AG04450 (cell line): ENCODE data around the gene NMNAT3. TPM values are rescaled to one million over a fixed set of nuclear protein-coding genes. Genes with fewer than 3 reads are reported as not detected.

ENCODE experiments used
- CTCF ChIA-PET: fragments of 300-600, 350-600 bp; formaldehyde crosslinking; extraction: SDS; loops from one replicate; lab custom pipeline; 2022; ENCODE audit warnings: antibody characterized with exemption, inconsistent platforms; lab: Charles Lee
- POLR2A ChIA-PET: fragments of 350-600 bp; formaldehyde crosslinking; extraction: SDS; loops from one replicate; lab custom pipeline; 2021; ENCODE audit warnings: antibody characterized with exemption, inconsistent platforms; lab: Yijun Ruan, JAX
- DNase-seq: peaks from one replicate; pipeline ENCODE4 v3.0.0-alpha.2; 2011; ENCODE audit warnings: low read depth, low spot score
- H3K27ac ChIP-seq: one replicate; pipeline ENCODE4 v1.5.1; 2012; ENCODE audit warnings: low read depth, low read length, control low read depth
- H3K27me3 ChIP-seq: one replicate; pipeline ENCODE4 v1.6.0; 2012; ENCODE audit warnings: low read length; ENCODE audit not compliant: control insufficient read depth, insufficient read depth
- H3K4me3 ChIP-seq: 2 replicates; pipeline ENCODE4 v1.5.1; 2011; ENCODE audit warnings: mild to moderate bottlenecking, low read depth, low read length, control low read depth
- H3K9me3 ChIP-seq: 2 replicates; pipeline ENCODE4 v1.5.1; 2012; ENCODE audit warnings: low read length; ENCODE audit not compliant: control insufficient read depth, insufficient read depth
- polyA plus RNA-seq: library from polyadenylated mRNA; depleted of rRNA; stranded (reverse); fragments of >200 nt; gene quantifications from 2 replicates; pipeline ENCODE4 v1.2.3, GENCODE V29; 2011
- TF ChIP-seq, protein P1 (sequence below): IDR thresholded peaks from 2 replicates; pipeline ENCODE4 v1.5.1; 2011; ENCODE audit warnings: low read depth, low read length, control low read depth, inconsistent platforms

Gene NMNAT3
- polyA plus RNA-seq, 1 experiment, result 0.22 TPM

GRCh38 chr3:139634111-139634635 lies 43.6 kb downstream of the NMNAT3 start:
- Histone ChIP-seq H3K27me3 (peaks cover 2% of the 10 kb centered on the region), H3K27ac (no peak overlapping the region), H3K9me3 (no peaks in the 10 kb centered on the region), H3K4me3 (no peak overlapping the region)
- TF ChIP-seq, protein P1, sequence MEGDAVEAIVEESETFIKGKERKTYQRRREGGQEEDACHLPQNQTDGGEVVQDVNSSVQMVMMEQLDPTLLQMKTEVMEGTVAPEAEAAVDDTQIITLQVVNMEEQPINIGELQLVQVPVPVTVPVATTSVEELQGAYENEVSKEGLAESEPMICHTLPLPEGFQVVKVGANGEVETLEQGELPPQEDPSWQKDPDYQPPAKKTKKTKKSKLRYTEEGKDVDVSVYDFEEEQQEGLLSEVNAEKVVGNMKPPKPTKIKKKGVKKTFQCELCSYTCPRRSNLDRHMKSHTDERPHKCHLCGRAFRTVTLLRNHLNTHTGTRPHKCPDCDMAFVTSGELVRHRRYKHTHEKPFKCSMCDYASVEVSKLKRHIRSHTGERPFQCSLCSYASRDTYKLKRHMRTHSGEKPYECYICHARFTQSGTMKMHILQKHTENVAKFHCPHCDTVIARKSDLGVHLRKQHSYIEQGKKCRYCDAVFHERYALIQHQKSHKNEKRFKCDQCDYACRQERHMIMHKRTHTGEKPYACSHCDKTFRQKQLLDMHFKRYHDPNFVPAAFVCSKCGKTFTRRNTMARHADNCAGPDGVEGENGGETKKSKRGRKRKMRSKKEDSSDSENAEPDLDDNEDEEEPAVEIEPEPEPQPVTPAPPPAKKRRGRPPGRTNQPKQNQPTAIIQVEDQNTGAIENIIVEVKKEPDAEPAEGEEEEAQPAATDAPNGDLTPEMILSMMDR, result no peak
- POLR2A ChIA-PET, result no interaction called here
- CTCF ChIA-PET, result no interaction called here
- DNase-seq, result no peak

DNA sequence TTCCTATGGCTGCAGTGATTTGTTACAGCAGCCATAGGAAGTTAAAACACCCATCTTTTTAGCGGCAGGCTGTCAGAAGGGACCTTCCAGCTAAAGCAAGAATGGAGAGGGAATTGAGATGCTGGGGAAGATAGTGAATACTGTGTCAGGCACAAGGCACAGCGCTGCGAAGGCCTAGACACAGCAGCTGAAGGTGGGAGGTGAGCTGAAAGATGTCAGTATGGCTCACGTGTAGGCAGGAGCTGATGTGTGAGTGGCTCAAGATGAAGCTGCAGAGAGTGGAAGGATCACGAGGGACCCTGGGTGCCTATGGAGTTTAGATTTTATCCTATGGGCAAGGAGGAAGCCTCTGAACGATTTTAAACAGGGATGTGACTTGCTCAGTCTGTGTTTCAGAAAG lies 44.3 kb downstream of the NMNAT3 start:
- TF ChIP-seq, protein P1, result no peak
- ChIA-PET CTCF (no interaction called here), POLR2A (no interaction called here)
- Histone ChIP-seq H3K4me3 (no peak overlapping the region), H3K9me3 (no peaks in the 10 kb centered on the region), H3K27me3 (peaks cover 2% of the 10 kb centered on the region), H3K27ac (no peak overlapping the region)
- no peak for DNase-seq

DNA sequence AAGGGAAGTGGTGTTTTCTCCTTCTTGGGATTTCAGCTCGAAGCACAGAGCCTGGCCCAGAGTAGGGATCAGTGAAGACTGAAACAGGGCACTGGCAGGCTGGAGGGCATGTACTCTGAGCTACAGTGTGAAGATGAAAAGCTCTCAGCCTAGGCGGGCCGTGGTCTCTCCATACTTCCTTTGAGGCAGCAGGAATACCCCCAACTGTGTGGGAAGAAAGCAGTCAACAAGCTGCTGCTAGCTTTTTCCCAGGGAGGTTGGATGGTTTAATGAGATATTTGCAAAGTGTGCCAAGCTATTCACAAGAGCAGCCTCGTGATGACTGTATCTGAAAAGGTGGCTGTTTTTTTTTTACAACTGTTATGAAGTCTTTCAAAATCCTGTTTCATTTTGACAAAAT lies 47.2 kb downstream of the NMNAT3 start:
- CTCF ChIA-PET, result interaction anchor here (1.2 to 2.6 kb wide), 3 partner anchors 9 to 204 kb away, joined by 3 to 17 read pairs (median 6); no protein-coding TSS in a partner anchor
- no peak overlapping the region for H3K4me3 ChIP-seq

GRCh38 chr3:139629033-139629432 lies 48.7 kb downstream of the NMNAT3 start:
- Histone ChIP-seq H3K27ac (no peak overlapping the region), H3K4me3 (no peak overlapping the region), H3K9me3 (no peaks in the 10 kb centered on the region), H3K27me3 (peaks cover 2% of the 10 kb centered on the region)
- TF ChIP-seq, protein P1, result peak; percentile 39
- no peak for DNase-seq
- CTCF ChIA-PET, result interaction anchor here (1.4 to 2.6 kb wide), 2 partner anchors 11 to 201 kb away, joined by 6 to 17 read pairs; no protein-coding TSS in a partner anchor
- POLR2A ChIA-PET, result no interaction called here

More for the DNA sequence above, 47.2 kb downstream of the NMNAT3 start:
- POLR2A ChIA-PET, result no interaction called here
- Histone ChIP-seq H3K27ac (no peak overlapping the region), H3K27me3 (peaks cover 2% of the 10 kb centered on the region), H3K9me3 (no peaks in the 10 kb centered on the region)
- TF ChIP-seq, protein P1, result no peak
- no peak for DNase-seq

DNA sequence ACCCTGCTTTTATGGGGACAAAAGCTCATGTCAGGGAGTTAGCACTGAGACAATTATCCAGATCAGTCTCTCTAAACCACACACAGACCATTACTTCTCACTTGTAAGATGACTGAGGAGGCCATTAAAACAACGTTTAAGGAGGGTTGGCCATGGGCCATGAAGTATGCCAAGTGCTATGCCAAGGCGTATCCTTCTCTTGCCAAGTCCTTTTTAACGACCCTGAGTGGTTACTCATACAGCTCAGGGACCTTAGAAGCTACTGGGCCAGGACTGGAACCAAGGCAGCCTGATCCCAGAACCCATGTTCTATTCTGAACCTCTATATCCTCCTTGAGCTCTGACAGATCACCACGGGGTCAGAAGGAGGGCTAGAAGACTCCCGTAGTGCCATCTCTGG lies 50.0 kb downstream of the NMNAT3 start:
- no peak overlapping the region for H3K4me3 ChIP-seq
- no peak overlapping the region for H3K27ac ChIP-seq
- no peaks in the 10 kb centered on the region for H3K9me3 ChIP-seq
- ChIA-PET POLR2A (no interaction called here), CTCF (interaction anchor here (2.0 kb wide), 1 partner anchor 200 kb away, joined by 6 read pairs; no protein-coding TSS in a partner anchor)
- TF ChIP-seq, protein P1, result no peak
- no peak for DNase-seq
- H3K27me3 ChIP-seq, result peaks cover 2% of the 10 kb centered on the region
